Loucy (cell line): ENCODE data around the gene E2F1.
A peak's percentile ranks its signal among the peaks of the same experiment; 100 is the strongest.

ENCODE experiments used
- H2AFZ ChIP-seq: fragments of 200-600 bp; sonication (generic); 2 replicates; pipeline ENCODE4 v1.6.0; 2016; ENCODE audit warnings: antibody characterized with exemption, mild to moderate bottlenecking, low read length, moderate library complexity
- H3F3A ChIP-seq: fragments of 200-600 bp; 2 replicates; pipeline ENCODE4 v1.6.0; 2016; ENCODE audit warnings: antibody characterized with exemption, low read depth, mild to moderate bottlenecking
- H3K27me3 ChIP-seq: fragments of 200-600 bp; sonication (generic); 2 replicates; pipeline ENCODE4 v1.6.1; 2014; ENCODE audit warnings: low read length, mild to moderate bottlenecking; ENCODE audit not compliant: insufficient read depth, poor library complexity, severe bottlenecking
- H3K36me3 ChIP-seq: fragments of 200-600 bp; sonication (generic); 2 replicates; pipeline ENCODE4 v1.6.1; 2016; ENCODE audit warnings: low read length; ENCODE audit not compliant: insufficient read depth
- H3K4me1 ChIP-seq: fragments of 200-600 bp; sonication (generic); 2 replicates; pipeline ENCODE4 v1.5.1; 2014; ENCODE audit warnings: low read length, mild to moderate bottlenecking; ENCODE audit not compliant: insufficient read depth, poor library complexity, severe bottlenecking
- H3K4me2 ChIP-seq: fragments of 200-600 bp; sonication (generic); 2 replicates; pipeline ENCODE4 v1.6.0; 2014; ENCODE audit warnings: antibody characterized with exemption, low read length, low read depth, mild to moderate bottlenecking; ENCODE audit not compliant: poor library complexity, severe bottlenecking
- H3K4me3 ChIP-seq: fragments of 200-600 bp; sonication (generic); 2 replicates; pipeline ENCODE4 v1.5.1; 2014; ENCODE audit warnings: low read length, mild to moderate bottlenecking, mixed read lengths; ENCODE audit not compliant: poor library complexity, severe bottlenecking
- H3K79me2 ChIP-seq: fragments of 200-600 bp; sonication (generic); 2 replicates; pipeline ENCODE4 v1.6.1; 2014; ENCODE audit warnings: low read length; ENCODE audit not compliant: insufficient read depth
- H3K9ac ChIP-seq: fragments of 200-600 bp; sonication (generic); 2 replicates; pipeline ENCODE4 v1.6.0; 2014; ENCODE audit warnings: mild to moderate bottlenecking, low read depth, low read length, moderate library complexity; ENCODE audit not compliant: poor library complexity, severe bottlenecking
- H3K9me2 ChIP-seq: fragments of 200-600 bp; sonication (generic); replicated peaks from 2 replicates; pipeline ENCODE4 v1.6.1; 2016; ENCODE audit warnings: low read depth, low read length, mixed read lengths
- H3K9me3 ChIP-seq: fragments of 200-600 bp; sonication (generic); 2 replicates; pipeline ENCODE4 v1.6.1; 2014; ENCODE audit warnings: mild to moderate bottlenecking, antibody characterized with exemption, low read length, low read depth; ENCODE audit not compliant: insufficient read depth
- H4K20me1 ChIP-seq: fragments of 200-600 bp; sonication (generic); 2 replicates; pipeline ENCODE4 v1.6.0; 2014; ENCODE audit warnings: antibody characterized with exemption, low read length, mild to moderate bottlenecking; ENCODE audit not compliant: insufficient read depth, poor library complexity, severe bottlenecking
- CTCF ChIP-seq: fragments of 200-600 bp; sonication (generic); conservative IDR thresholded peaks from 2 replicates; pipeline ENCODE4 v1.5.1; 2014; ENCODE audit warnings: mild to moderate bottlenecking, antibody characterized with exemption, low read length
- EZH2phosphoT487 ChIP-seq: fragments of 200-600 bp; IDR thresholded peaks from 2 replicates; pipeline ENCODE4 v1.6.1; 2018; ENCODE audit warnings: antibody characterized with exemption, mild to moderate bottlenecking, moderate library complexity, borderline replicate concordance

Gene E2F1

GRCh38 chr20:33686984-33687366, 790 bp upstream of the E2F1 start:
- peaks cover 37% of the 10 kb centered on the region for H3K79me2 ChIP-seq
- H3K4me1 ChIP-seq = peaks cover 50% of the 10 kb centered on the region
- peak overlapping the region; percentile 49 for H3K9ac ChIP-seq
- peak overlapping the region; percentile 74 for H3K4me2 ChIP-seq
- peak overlapping the region; percentile 63 for H3K4me3 ChIP-seq
- H3K36me3 ChIP-seq = no peaks in the 10 kb centered on the region
- H3F3A ChIP-seq = peaks cover 8% of the 10 kb centered on the region; the same call in 1 of the 2 replicates
- no peaks in the 10 kb centered on the region for H3K9me2 ChIP-seq
- peaks cover 28% of the 10 kb centered on the region for H4K20me1 ChIP-seq
- no peak for TF ChIP-seq CTCF
- TF ChIP-seq EZH2phosphoT487 = no peak
- H2AFZ ChIP-seq = peak overlapping the region; percentile 93
- no peaks in the 10 kb centered on the region for H3K27me3 ChIP-seq
- no peaks in the 10 kb centered on the region for H3K9me3 ChIP-seq

GRCh38 chr20:33685328-33686099, 671 bp downstream of the E2F1 start:
- Histone ChIP-seq H3F3A (peaks cover 8% of the 10 kb centered on the region; the same call in 1 of the 2 replicates), H3K4me2 (peak overlapping the region; percentile 95), H3K36me3 (no peaks in the 10 kb centered on the region; the same call in 1 of the 2 replicates), H3K4me1 (peaks cover 52% of the 10 kb centered on the region), H2AFZ (no peak overlapping the region), H3K9me3 (no peaks in the 10 kb centered on the region), H3K79me2 (peaks cover 51% of the 10 kb centered on the region), H3K9ac (peak overlapping the region; percentile 80), H4K20me1 (peaks cover 39% of the 10 kb centered on the region), H3K9me2 (no peaks in the 10 kb centered on the region), H3K27me3 (no peaks in the 10 kb centered on the region), H3K4me3 (peak overlapping the region; percentile 82)
- TF ChIP-seq CTCF = no peak
- no peak for TF ChIP-seq EZH2phosphoT487

GRCh38 chr20:33684533-33685327, 1.5 kb downstream of the E2F1 start:
- peaks cover 51% of the 10 kb centered on the region for H3K4me1 ChIP-seq
- H3K9ac ChIP-seq = peak overlapping the region; percentile 80
- TF ChIP-seq CTCF = no peak
- TF ChIP-seq EZH2phosphoT487 = no peak
- H3K4me3 ChIP-seq = peak overlapping the region; percentile 82
- H3K27me3 ChIP-seq = no peaks in the 10 kb centered on the region
- H3K9me2 ChIP-seq = no peaks in the 10 kb centered on the region
- H4K20me1 ChIP-seq = peaks cover 42% of the 10 kb centered on the region
- no peaks in the 10 kb centered on the region for H3K9me3 ChIP-seq
- H3F3A ChIP-seq = peaks cover 2% of the 10 kb centered on the region; the same call in 1 of the 2 replicates
- peaks cover 57% of the 10 kb centered on the region for H3K79me2 ChIP-seq
- no peak overlapping the region for H2AFZ ChIP-seq
- peaks cover 3% of the 10 kb centered on the region; the same call in 1 of the 2 replicates for H3K36me3 ChIP-seq
- peak overlapping the region; percentile 95 for H3K4me2 ChIP-seq
